HAP-1 (cell line): ENCODE results near the gene IL34.
"Not testable (repeated sequence)": the region's sequence is repeated elsewhere in the genome, so short reads cannot be mapped to it uniquely, and the experiment has no call there.

Experiments
- DNase-seq, 2 experiments: peaks; one replicate each; pipeline ENCODE4 v3.0.0-alpha.2; 2016 to 2020; ENCODE audit warnings: low spot score in 2 of 2
- H3K27me3 ChIP-seq: fragments of 250-450 bp; sonication (Bioruptor Pico); 2 replicates; pipeline ENCODE4 v1.5.1; 2020; ENCODE audit warnings: low read depth, mild to moderate bottlenecking, moderate library complexity
- H3K36me3 ChIP-seq: fragments of 250-450 bp; sonication (Bioruptor Pico); replicated peaks from 2 replicates; pipeline ENCODE4 v1.5.1; 2020; ENCODE audit warnings: mild to moderate bottlenecking
- H3K4me1 ChIP-seq: fragments of 250-450 bp; sonication (Bioruptor Pico); 2 replicates; pipeline ENCODE4 v1.5.1; 2020; ENCODE audit warnings: mild to moderate bottlenecking
- H3K4me3 ChIP-seq: fragments of 250-450 bp; sonication (Bioruptor Pico); 2 replicates; pipeline ENCODE4 v1.5.1; 2020; ENCODE audit warnings: mild to moderate bottlenecking, moderate library complexity
- H3K9me3 ChIP-seq: fragments of 250-450 bp; sonication (Bioruptor Pico); 2 replicates; pipeline ENCODE4 v1.5.1; 2020; ENCODE audit warnings: mild to moderate bottlenecking, moderate library complexity
- in situ Hi-C: fragments of 300-500 bp; cut with MboI; formaldehyde crosslinking; loops from 3 replicates; pipeline ENCODE4 v1.14.3; 2020; ENCODE audit warnings: low sequenced_read_pairs, inconsistent platforms, mixed read lengths

The IL34 gene

DNA sequence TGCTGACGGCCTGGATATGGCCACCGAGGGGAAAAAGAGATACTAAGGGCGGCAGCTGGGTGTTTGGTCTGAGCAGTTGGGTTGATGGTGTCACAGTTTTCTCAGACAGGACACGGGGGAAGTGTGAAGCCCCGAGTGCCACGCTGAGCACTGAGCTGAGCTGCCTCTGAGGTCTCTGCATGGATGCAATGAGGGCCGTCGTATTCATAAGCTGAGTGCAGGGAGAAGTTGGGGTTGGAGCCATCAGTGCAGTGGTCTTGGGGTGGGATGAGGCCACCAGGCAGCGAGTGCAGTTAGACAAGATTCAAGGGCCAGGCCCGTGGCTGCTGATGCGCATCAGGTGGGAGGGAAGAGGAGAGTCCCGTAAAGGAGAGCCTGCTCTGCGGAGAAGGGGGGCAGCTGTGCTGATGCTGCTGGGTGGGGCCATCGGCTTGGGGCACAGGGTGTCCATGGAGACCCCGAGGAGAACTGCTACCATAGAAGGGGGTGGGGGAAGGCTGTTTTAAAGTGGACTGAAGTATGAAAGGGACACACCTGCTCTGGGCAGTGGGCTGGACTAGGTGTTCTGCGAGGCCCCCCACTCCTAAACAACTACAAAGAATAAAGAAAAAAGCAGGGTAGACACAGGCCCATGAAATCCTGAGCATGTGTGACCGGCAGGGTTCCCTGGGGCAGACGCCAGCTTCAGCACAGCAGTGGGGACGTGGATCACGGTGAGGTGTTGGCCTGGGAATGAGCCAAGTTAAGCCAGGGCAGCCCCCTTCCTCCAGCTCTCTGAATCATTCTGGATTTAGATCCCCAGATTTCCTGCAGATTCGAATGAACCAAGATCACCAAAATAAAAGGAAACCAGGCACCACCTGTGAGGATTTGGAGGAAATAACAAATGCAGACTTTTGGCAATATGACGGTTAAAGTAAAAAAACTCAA lies 19.7 kb downstream of the IL34 start:
- Histone ChIP-seq H3K4me3 (no peak overlapping the region), H3K27me3 (no peaks in the 10 kb centered on the region), H3K9me3 (no peaks in the 10 kb centered on the region), H3K36me3 (peaks cover 48% of the 10 kb centered on the region), H3K4me1 (no peaks in the 10 kb centered on the region)
- DNase-seq, result no peak
- in situ Hi-C loops, result no loop called here

DNA sequence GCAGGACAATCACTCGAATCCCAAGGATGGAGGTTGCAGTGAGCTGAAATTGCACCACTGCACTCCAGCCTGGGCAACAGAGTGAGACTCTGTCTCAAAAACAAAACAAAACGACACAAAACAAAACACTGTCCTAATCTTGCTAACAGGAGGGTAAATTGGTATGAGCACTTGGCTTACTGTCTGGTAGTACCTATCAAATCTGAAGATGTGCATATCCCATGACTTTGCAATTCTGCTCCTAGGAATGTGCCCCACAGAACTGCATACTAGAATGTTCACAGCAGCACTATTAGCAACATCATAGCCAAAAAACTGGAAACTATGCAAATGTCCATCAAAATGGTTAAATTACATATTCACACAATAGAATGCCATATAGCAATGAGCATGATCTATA lies 23.8 kb downstream of the IL34 start:
- peaks cover 58% of the 10 kb centered on the region for H3K36me3 ChIP-seq
- H3K4me1 ChIP-seq, result no peaks in the 10 kb centered on the region
- in situ Hi-C loops, result no loop called here
- no peak overlapping the region for H3K4me3 ChIP-seq
- H3K27me3 ChIP-seq, result no peaks in the 10 kb centered on the region
- no peaks in the 10 kb centered on the region for H3K9me3 ChIP-seq
- DNase-seq, result no peak

DNA sequence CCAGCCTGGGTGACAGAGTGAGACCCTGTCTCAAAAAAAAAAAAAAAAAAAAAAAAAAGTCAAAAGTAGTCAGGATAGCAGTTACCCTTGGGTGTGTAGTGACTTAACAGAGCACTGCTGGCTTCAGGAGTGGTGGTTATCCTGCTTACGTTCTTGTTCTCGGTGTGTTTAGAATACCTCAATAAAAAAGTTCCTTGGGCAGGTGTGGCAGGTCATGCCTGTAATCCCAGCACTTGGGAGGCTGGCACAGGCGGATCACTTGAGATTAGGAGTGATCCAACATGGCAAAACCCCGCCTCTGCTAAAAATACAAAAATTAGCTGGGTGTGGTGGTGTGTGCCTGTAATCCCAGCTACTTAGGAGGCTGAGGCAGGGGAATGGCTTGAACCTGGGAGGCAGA lies 24.6 kb downstream of the IL34 start:
- H3K4me3 ChIP-seq, H3K4me1 ChIP-seq, DNase-seq, in situ Hi-C loops, H3K9me3 ChIP-seq, H3K27me3 ChIP-seq: not testable (repeated sequence)
- peaks cover 58% of the 10 kb centered on the region for H3K36me3 ChIP-seq

DNA sequence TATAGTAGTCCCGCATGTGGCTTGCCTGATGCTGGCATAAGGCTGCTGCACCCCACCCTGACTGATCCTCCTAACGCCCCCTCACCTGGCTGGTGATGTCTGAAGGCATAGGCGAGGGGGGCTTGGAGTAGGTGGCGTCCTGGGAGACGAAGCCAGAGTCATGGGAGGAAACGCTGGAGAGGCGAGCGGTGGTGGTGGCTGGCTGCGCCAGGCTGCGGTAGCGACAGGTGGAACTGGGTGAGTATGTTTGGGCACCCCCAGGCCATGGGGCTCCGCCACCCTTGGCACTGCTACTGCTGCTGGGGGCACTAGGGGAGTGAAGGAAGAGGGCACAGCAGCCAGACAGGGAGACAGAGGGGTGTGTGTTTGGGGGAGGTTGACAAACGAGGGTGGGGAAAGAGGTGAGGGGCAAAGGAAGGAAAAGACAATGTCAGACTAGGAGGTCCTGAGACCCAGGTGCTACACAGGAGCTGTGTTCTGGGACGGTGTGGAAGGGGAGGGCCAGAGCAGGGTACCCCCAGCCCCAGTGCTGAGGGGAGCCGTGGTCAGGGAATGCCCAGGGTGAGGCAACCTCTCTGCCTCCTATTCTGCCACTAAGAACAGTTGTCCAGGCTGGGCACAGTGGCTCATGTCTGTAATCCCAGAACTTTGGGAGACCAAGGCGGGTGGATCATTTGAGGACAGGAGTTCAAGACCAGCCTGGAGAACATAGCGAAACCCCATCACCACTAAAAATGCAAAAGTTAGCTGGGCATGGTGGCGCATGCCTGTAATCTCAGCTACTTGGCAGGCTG lies 28.1 kb downstream of the IL34 start:
- in situ Hi-C loops, result no loop called here
- H3K4me1 ChIP-seq, result no peaks in the 10 kb centered on the region
- H3K9me3 ChIP-seq, result no peaks in the 10 kb centered on the region
- H3K36me3 ChIP-seq, result peaks cover 69% of the 10 kb centered on the region
- no peak for DNase-seq
- H3K4me3 ChIP-seq, result no peak overlapping the region
- no peaks in the 10 kb centered on the region for H3K27me3 ChIP-seq

DNA sequence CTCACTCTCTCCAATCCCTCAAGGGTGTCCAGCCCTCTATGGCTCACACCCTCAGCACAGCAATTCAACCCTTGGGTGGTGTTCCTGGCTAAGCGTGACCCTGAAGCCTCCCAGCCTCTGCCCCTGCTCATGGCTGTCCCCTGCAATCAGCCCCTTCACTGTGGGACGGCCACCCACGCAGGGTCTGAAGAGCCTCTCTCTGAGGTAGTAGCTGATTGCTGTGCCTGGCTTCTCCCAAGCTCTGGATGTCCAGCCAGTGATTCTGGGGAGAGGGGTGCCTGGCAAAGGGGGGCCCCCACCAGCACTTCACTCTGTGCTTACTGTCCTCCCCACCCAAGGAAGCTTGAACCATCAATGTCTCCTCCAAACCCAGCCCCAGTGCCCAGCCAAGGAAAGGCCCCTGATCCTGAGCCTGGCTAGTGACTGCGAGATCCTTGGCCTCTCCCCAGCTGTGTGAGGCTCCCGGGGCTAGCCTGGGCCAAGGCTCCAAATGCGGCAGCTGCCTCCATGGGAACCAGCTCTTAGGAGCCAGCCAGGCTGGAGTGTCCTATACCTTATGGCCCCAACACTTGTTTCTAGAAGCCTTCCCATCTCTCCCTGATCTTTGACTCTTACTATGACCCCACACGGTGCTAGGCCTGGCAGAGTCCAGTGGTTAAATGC lies 29.6 kb downstream of the IL34 start:
- no peaks in the 10 kb centered on the region for H3K27me3 ChIP-seq
- in situ Hi-C loops, result no loop called here
- no peak for DNase-seq
- H3K36me3 ChIP-seq, result peaks cover 64% of the 10 kb centered on the region
- H3K9me3 ChIP-seq, result no peaks in the 10 kb centered on the region
- H3K4me3 ChIP-seq, result no peak overlapping the region
- H3K4me1 ChIP-seq, result no peaks in the 10 kb centered on the region

DNA sequence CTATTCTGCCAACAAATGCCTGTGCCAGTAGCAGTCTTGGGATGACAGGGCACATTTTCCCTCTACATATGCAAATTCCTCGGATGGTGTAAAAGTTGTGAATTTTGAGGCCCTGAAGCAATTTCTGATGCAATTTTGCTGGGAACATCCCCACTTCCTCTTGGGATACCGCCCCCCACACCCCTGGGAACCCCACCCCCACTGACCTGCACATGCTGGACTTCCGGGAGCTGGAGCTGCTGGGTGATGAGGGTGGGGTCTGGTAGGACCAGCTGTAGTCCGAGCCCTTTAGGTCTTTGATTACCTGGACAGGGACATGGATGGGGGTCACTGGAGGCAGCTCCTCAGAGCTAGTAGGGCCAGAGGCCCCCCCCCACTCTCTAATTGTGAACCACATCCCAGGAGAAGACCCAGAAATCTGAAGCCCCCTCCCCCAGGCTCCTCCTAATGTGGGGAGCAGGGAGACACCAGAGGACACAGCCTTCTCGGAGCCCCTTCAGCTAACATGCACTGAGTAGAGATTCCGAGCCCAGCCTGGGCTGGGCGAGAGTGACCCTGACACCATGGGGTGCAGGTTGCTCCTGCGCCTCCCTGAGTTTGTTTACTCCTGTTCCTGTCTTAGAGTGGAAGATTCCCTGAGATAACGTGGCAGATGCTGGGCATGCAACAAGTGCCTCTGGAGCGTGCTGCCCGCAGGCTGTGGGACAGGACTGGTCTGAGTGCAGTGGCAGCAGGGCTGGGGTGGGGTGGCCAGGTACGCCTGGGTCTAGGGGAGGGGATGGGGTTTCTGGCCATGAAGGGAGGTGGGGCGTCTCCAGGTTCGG lies 30.5 kb downstream of the IL34 start:
- H3K27me3 ChIP-seq, result no peaks in the 10 kb centered on the region
- no peaks in the 10 kb centered on the region for H3K9me3 ChIP-seq
- H3K36me3 ChIP-seq, result peaks cover 58% of the 10 kb centered on the region
- in situ Hi-C loops, result no loop called here
- H3K4me1 ChIP-seq, result no peaks in the 10 kb centered on the region
- no peak overlapping the region for H3K4me3 ChIP-seq
- DNase-seq, result no peak

DNA sequence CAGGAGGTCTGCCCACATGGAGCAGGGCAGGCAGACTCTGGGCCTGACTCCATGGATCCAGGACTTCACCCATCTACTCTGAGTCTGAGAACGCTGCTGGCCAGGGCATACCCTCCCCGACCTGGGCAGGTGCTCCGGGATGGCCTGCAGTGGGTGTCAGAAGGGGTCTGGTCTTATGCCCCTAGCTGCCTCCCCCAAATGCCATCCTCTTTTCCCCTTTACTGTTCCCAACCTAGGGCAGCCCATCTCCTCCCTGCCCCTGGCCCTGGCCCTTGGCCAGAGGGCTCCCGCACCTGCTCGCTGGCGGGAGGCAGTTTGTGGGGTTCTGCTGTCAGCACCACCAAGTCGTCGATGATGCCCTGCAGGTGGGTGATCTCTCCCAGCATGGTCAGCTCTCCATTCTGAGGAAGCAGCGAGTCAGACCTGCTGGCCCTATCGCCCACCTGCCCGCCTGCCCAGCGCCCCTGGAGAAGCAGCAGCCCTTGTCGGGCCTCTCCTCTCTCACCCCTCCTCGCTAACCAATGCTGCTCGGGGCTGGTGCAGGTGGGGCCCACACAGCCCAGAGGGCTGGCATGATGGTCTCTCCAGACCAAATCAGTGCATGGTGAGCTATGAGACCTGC lies 31.3 kb downstream of the IL34 start:
- H3K36me3 ChIP-seq, result peaks cover 58% of the 10 kb centered on the region
- no peaks in the 10 kb centered on the region for H3K9me3 ChIP-seq
- in situ Hi-C loops, result no loop called here

DNA sequence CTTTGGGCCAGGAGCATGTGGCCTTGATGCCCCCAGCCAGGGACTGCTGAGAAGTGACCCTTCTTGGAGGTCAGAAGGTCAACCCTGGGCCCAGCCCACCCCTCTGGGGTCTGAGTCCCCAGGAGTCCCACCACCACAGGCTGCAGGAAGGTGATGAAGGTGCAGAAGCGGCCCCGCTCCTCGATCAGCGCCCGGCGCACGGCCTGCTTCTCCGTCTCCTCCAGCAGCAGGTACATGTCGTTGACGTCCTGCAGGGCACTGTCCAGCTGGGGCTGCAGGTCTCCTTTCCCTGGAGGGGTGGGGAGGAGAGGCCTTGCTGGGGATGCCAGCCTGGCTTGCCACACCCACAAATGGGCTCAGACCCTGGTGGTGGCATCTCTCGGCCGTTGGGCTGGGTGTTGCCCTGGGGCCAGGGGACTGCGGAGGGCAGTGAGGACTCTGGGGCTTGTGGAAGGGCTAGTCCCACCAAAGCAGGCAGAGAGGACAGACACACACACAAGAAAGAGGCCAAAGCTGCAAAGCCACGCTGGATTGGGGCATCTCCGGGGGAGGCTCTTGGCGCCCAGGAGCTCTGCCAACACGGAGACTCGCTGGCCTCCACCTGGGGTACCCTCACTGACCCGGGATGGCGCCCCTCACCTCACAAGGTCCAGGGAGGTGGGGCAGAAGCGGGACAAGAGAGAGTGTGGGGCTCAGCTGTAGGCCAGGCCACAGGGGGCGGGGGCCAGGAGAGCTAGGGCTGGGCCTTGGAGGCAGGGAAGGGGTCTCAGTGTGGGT lies 31.9 kb downstream of the IL34 start:
- peaks cover 52% of the 10 kb centered on the region for H3K36me3 ChIP-seq

More for the DNA sequence above, 31.3 kb downstream of the IL34 start:
- Histone ChIP-seq H3K4me3 (no peak overlapping the region), H3K27me3 (no peaks in the 10 kb centered on the region), H3K4me1 (no peaks in the 10 kb centered on the region)
- DNase-seq, result no peak

DNA sequence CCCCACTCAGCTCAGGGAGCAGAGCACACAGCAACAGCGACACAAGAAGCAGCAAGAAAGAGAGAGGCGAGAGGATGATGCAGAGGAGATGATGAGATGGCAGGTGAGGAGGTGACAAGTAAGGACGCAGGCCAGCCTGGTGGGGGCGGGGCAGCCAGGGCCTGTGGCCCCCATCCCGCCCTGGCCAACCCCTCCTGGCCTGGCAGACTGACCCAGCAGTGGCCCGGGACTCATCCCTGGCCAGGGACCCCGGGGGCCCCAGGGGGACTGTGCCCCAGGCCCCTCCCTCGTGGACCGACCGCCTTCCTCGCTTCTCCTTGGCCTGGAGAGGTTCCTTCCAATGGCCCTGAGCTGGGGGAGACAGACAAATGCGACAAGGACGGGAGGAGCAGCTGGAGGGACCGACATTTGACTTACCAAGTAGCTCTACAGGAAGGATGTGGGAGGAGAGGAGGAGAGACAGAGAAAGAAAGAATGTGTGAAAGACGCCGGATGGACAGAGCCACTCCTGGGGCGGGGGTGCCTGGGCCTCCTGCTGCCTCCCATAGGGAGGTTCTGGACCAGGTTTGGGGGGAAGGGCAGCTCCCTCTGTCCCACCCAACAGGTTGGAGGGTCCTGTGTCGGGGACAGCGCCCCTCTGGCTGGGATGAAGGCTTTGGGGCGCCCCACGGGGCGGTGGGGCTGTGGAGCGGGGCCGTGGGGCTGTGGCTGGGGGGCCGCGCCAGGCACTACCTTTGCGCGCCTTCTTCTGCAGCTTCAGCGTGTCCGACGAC lies 32.7 kb downstream of the IL34 start:
- Histone ChIP-seq H3K9me3 (no peaks in the 10 kb centered on the region), H3K36me3 (peaks cover 46% of the 10 kb centered on the region), H3K4me3 (no peak overlapping the region), H3K27me3 (no peaks in the 10 kb centered on the region), H3K4me1 (no peaks in the 10 kb centered on the region)
- no peak for DNase-seq
- in situ Hi-C loops, result no loop called here

More for the DNA sequence above, 31.9 kb downstream of the IL34 start:
- DNase-seq, result no peak
- in situ Hi-C loops, result no loop called here
- Histone ChIP-seq H3K9me3 (no peaks in the 10 kb centered on the region), H3K27me3 (no peaks in the 10 kb centered on the region), H3K4me1 (no peaks in the 10 kb centered on the region), H3K4me3 (no peak overlapping the region)

DNA sequence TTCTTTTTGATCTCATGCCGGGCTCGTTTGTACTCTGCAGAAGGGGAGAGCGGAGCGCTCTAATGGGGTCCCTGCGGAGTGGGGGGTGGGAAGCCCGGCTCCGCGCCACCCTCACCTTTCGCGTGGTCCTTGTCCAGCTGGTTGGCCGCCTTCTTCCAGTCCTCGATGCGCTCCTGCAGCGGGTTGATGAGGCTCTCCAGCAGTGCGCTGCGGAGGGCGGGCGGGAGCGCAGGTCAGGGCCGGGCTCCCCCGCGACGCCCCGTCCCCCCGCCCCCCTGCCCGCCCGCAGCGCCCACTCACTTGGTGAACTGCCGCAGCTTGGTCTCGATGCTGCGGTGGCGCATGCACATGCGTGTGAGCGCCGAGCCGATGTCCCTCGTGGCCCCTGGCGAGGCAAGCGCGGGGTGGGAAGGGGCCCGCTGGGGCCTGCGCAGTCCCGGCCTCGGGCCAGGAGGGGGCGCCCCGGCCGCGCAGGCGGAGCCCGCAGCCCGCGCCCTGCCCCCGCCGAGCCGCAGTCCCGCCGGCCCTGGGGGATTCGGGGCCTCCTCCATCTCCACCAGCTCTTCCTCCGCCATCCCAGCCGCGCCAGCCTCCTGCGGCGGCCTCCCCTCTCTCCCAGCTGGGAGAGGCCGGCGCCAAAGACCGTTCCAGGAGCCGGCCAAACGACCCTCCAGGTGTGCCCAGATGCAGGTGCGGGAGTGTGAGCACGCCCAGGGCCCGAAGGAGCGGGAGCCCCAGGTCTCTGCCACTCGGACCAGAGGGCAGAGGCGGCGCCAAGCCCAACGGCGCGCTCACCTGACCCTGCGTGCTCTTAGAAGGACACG lies 33.5 kb downstream of the IL34 start:
- no peaks in the 10 kb centered on the region for H3K4me1 ChIP-seq
- H3K4me3 ChIP-seq, result no peak overlapping the region
- no peak for DNase-seq
- in situ Hi-C loops, result no loop called here
- H3K9me3 ChIP-seq, result no peaks in the 10 kb centered on the region
- H3K27me3 ChIP-seq, result no peaks in the 10 kb centered on the region
- peaks cover 40% of the 10 kb centered on the region for H3K36me3 ChIP-seq
